H1 (cell line): Measurements from ENCODE around the gene NDEL1. TPM values are rescaled to one million over a fixed set of nuclear protein-coding genes. Genes with fewer than 3 reads are reported as not detected.

Experiments
- CTCF ChIA-PET: fragments of 300-600 bp; sonication (Branson Sonifier 250); formaldehyde crosslinking; loops from one replicate; lab custom pipeline; 2021; ENCODE audit not compliant: partially characterized antibody; lab: Charles Lee
- POLR2A ChIA-PET: fragments of 300-600 bp; sonication (Branson Sonifier 250); formaldehyde crosslinking; loops from one replicate; lab custom pipeline; 2021; ENCODE audit warnings: inconsistent platforms; ENCODE audit not compliant: partially characterized antibody; lab: Charles Lee
- DNase-seq, 2 experiments: peaks; one replicate each; pipeline versions ENCODE4 v3.0.0 to v3.0.0-alpha.2; 2010 to 2022; ENCODE audit warnings: low spot score in 2 of 2, low read depth in 1 of 2, mixed read lengths in 1 of 2
- FAIRE-seq: peaks from 2 replicates; lab custom pipeline; 2011; peaks lifted over from hg19 to GRCh38; lab: Jason Lieb, UNC
- H2AFZ ChIP-seq: 2 replicates; pipeline ENCODE4 v1.8.1; 2012; ENCODE audit warnings: low read length, inconsistent platforms
- H2AK5ac ChIP-seq: 2 replicates; pipeline ENCODE4 v1.6.1; 2013; ENCODE audit warnings: low read depth, low read length
- H2BK120ac ChIP-seq: replicated peaks from 2 replicates; pipeline ENCODE3; 2013; ENCODE audit warnings: low read depth, low read length, inconsistent platforms
- H2BK12ac ChIP-seq: 2 replicates; pipeline ENCODE4 v1.6.1; 2013; ENCODE audit warnings: low read depth, low read length
- H2BK15ac ChIP-seq: 2 replicates; pipeline ENCODE4 v1.6.1; 2013; ENCODE audit warnings: low read length
- H2BK20ac ChIP-seq: 2 replicates; pipeline ENCODE4 v1.6.1; 2013; ENCODE audit warnings: low read length
- H2BK5ac ChIP-seq: 2 replicates; pipeline ENCODE4 v1.6.1; 2013; ENCODE audit warnings: low read depth, low read length
- H3K14ac ChIP-seq: 2 replicates; pipeline ENCODE4 v1.6.1; 2013; ENCODE audit warnings: inconsistent platforms; ENCODE audit not compliant: insufficient read length
- H3K18ac ChIP-seq: 2 replicates; pipeline ENCODE4 v1.6.1; 2013; ENCODE audit warnings: low read length; ENCODE audit errors: extremely low read depth
- H3K23ac ChIP-seq: 2 replicates; pipeline ENCODE4 v1.6.1; 2013; ENCODE audit warnings: inconsistent platforms; ENCODE audit not compliant: insufficient read length
- H3K23me2 ChIP-seq: 2 replicates; pipeline ENCODE4 v1.6.1; 2013; ENCODE audit warnings: low read depth, low read length
- H3K27ac ChIP-seq: 2 replicates; pipeline ENCODE4 v1.6.1; 2011; ENCODE audit warnings: low read depth, low read length, inconsistent platforms
- H3K27me3 ChIP-seq, 4 experiments: replicated peaks in 1 of 4; 1 replicate in 1 of 4; 2 replicates in 3 of 4; pipeline versions ENCODE4 v1.6.1 to v1.8.1; 2011 to 2013; ENCODE audit warnings: low read length in 3 of 4, mild to moderate bottlenecking in 3 of 4, inconsistent platforms in 2 of 4, mixed read lengths in 2 of 4, moderate library complexity in 1 of 4; ENCODE audit not compliant: control insufficient read depth in 3 of 4, insufficient read depth in 3 of 4; ENCODE audit errors: extremely low read depth in 1 of 4
- H3K36me3 ChIP-seq, 4 experiments: 2 replicates each; pipeline versions ENCODE4 v1.6.1 to v1.8.1; 2011 to 2013; ENCODE audit warnings: mild to moderate bottlenecking in 4 of 4, low read length in 3 of 4, moderate library complexity in 2 of 4, control low read depth in 1 of 4, inconsistent platforms in 1 of 4; ENCODE audit not compliant: insufficient read depth in 4 of 4, control insufficient read depth in 2 of 4
- H3K4ac ChIP-seq: replicated peaks from 2 replicates; pipeline ENCODE3; 2013; ENCODE audit warnings: low read length, low read depth, mixed read lengths, inconsistent platforms; ENCODE audit not compliant: insufficient read length
- H3K4me1 ChIP-seq, 4 experiments: replicated peaks in 1 of 4; 1 replicate in 1 of 4; 2 replicates in 3 of 4; pipeline versions ENCODE4 v1.6.1 to v1.8.1; 2011 to 2013; ENCODE audit warnings: low read length in 3 of 4, inconsistent platforms in 2 of 4, mixed read lengths in 1 of 4; ENCODE audit not compliant: insufficient read depth in 4 of 4, control insufficient read depth in 3 of 4
- H3K4me2 ChIP-seq, 2 experiments: 2 replicates each; pipeline versions ENCODE4 v1.6.1 to v1.8.1; 2011 to 2013; ENCODE audit warnings: low read depth in 2 of 2, low read length in 2 of 2, control low read depth in 1 of 2, inconsistent platforms in 1 of 2, mild to moderate bottlenecking in 1 of 2; ENCODE audit not compliant: insufficient read depth in 1 of 2
- H3K4me3 ChIP-seq, 4 experiments: fragments of 200-600, 300-600 bp in 1 of 4; sonication (generic), shearing (Covaris generic), sonication (Bioruptor Twin) in 1 of 4; 2 replicates each; pipeline versions ENCODE4 v1.5.1 to v1.8.1; 2011 to 2016; ENCODE audit warnings: low read length in 4 of 4, low read depth in 3 of 4, control low read depth in 2 of 4, inconsistent platforms in 2 of 4, mild to moderate bottlenecking in 2 of 4, mixed read lengths in 1 of 4, moderate library complexity in 1 of 4; ENCODE audit not compliant: insufficient read depth in 2 of 4; ENCODE audit errors: extremely low read depth in 1 of 4
- H3K56ac ChIP-seq: replicated peaks from 2 replicates; pipeline ENCODE3; 2013; ENCODE audit warnings: low read depth, mild to moderate bottlenecking, mixed read lengths, low read length, inconsistent platforms; ENCODE audit not compliant: insufficient read length
- H3K79me1 ChIP-seq: 2 replicates; pipeline ENCODE4 v1.6.1; 2013; ENCODE audit warnings: low read depth, low read length, control low read depth
- H3K79me2 ChIP-seq, 2 experiments: 2 replicates each; pipeline versions ENCODE4 v1.6.1 to v1.8.1; 2012 to 2013; ENCODE audit warnings: low read length in 2 of 2, mild to moderate bottlenecking in 2 of 2, inconsistent platforms in 1 of 2; ENCODE audit not compliant: insufficient read depth in 2 of 2, control insufficient read depth in 1 of 2
- H3K9ac ChIP-seq, 4 experiments: replicated peaks in 1 of 4; 1 replicate in 1 of 4; 2 replicates in 3 of 4; pipeline versions ENCODE4 v1.6.1 to v1.8.1; 2011 to 2013; ENCODE audit warnings: low read depth in 3 of 4, low read length in 3 of 4, control low read depth in 2 of 4, mild to moderate bottlenecking in 2 of 4, moderate library complexity in 2 of 4, inconsistent platforms in 1 of 4; ENCODE audit errors: extremely low read depth in 1 of 4
- H3K9me3 ChIP-seq, 2 experiments: 2 replicates each; pipeline versions ENCODE4 v1.6.1 to v1.8.1; 2012 to 2013; ENCODE audit warnings: mild to moderate bottlenecking in 2 of 2, moderate library complexity in 2 of 2, control low read depth in 1 of 2, inconsistent platforms in 1 of 2, low read depth in 1 of 2, low read length in 1 of 2, mixed read lengths in 1 of 2; ENCODE audit not compliant: insufficient read depth in 2 of 2
- H4K20me1 ChIP-seq, 2 experiments: replicated peaks in 1 of 2; 2 replicates each; pipeline versions ENCODE3 to v1.8.1; 2011 to 2013; ENCODE audit warnings: inconsistent platforms in 2 of 2, low read length in 2 of 2, mild to moderate bottlenecking in 1 of 2; ENCODE audit not compliant: insufficient read depth in 2 of 2, control insufficient read depth in 1 of 2
- H4K5ac ChIP-seq: 2 replicates; pipeline ENCODE4 v1.6.1; 2013; ENCODE audit warnings: low read length, low read depth, mixed read lengths, inconsistent platforms; ENCODE audit not compliant: insufficient read length
- H4K8ac ChIP-seq: 2 replicates; pipeline ENCODE4 v1.8.0; 2013; ENCODE audit warnings: mild to moderate bottlenecking, moderate library complexity, low read length, inconsistent platforms; ENCODE audit not compliant: insufficient read depth; ENCODE audit errors: extremely low read depth
- H4K91ac ChIP-seq: replicated peaks from 2 replicates; pipeline ENCODE3; 2013; ENCODE audit warnings: low read length, mixed read lengths, inconsistent platforms; ENCODE audit not compliant: insufficient read length
- CREB1 ChIP-seq: IDR thresholded peaks from 2 replicates; pipeline ENCODE4 v1.6.1; 2012; ENCODE audit warnings: inconsistent platforms
- EZH2 ChIP-seq: fragments of 200-600 bp; sonication (generic); IDR thresholded peaks from 2 replicates; pipeline ENCODE4 v1.7.1; 2012; ENCODE audit warnings: low read depth, mild to moderate bottlenecking, moderate library complexity, low read length, inconsistent platforms; ENCODE audit not compliant: severe bottlenecking
- GTF2F1 ChIP-seq: IDR thresholded peaks from 2 replicates; pipeline ENCODE4 v1.6.1; 2012; ENCODE audit warnings: low read depth, low read length, improper control_type of control experiment, borderline replicate concordance
- HDAC6 ChIP-seq: IDR thresholded peaks from one replicate; pipeline ENCODE4 v1.7.1; 2012; ENCODE audit warnings: low read depth, mild to moderate bottlenecking, inconsistent platforms, low read length, moderate library complexity
- POLR2A ChIP-seq, 2 experiments: IDR thresholded peaks; 1 replicate in 1 of 2; 2 replicates in 1 of 2; pipeline ENCODE4 v1.6.1; 2011; ENCODE audit warnings: low read depth in 2 of 2, low read length in 2 of 2, mild to moderate bottlenecking in 2 of 2; ENCODE audit errors: control extremely low read depth in 1 of 2
- RBBP5 ChIP-seq: IDR thresholded peaks from 2 replicates; pipeline ENCODE4 v1.7.1; 2012; ENCODE audit warnings: low read depth, mild to moderate bottlenecking, inconsistent platforms, low read length, moderate library complexity, borderline replicate concordance
- SP2 ChIP-seq: IDR thresholded peaks from 2 replicates; pipeline ENCODE4 v1.6.1; 2012; ENCODE audit warnings: mild to moderate bottlenecking, low read length, inconsistent platforms
- TEAD4 ChIP-seq: IDR thresholded peaks from 2 replicates; pipeline ENCODE4 v1.6.1; 2012; ENCODE audit warnings: low read depth, low read length, inconsistent platforms, mixed read lengths
- WGBS, 2 experiments: shearing (Covaris generic) in 1 of 2; methylation state at CpG; one replicate each; pipeline versions ENCODE4 v1.1.6 to v1.1.7; 2013 to 2015; ENCODE audit warnings: low lambda C conversion rate in 2 of 2, mixed read lengths in 2 of 2, inconsistent platforms in 1 of 2, low coverage in 1 of 2, missing lambda C conversion rate in 1 of 2; ENCODE audit not compliant: insufficient replicate concordance in 2 of 2, insufficient coverage in 1 of 2, insufficient read length in 1 of 2; ENCODE audit errors: extremely low coverage in 1 of 2, missing lambda C conversion rate in 1 of 2; 5-methylcytosine and 5-hydroxymethylcytosine counted together
- polyA plus RNA-seq, 7 experiments: library from polyadenylated mRNA; depleted of rRNA in 3 of 7; stranded (reverse) in 5 of 7; unstranded in 2 of 7; fragments of >200 nt in 5 of 7; fragments of 200-250 nt in 2 of 7; gene quantifications; 1 replicate in 5 of 7; 2 replicates in 1 of 7; 4 replicates in 1 of 7; pipeline versions ENCODE4 v1.2.1 to v1.2.3, GENCODE V29; 2011 to 2013; ENCODE audit warnings: missing spikeins in 2 of 7, mixed read lengths in 2 of 7
- total RNA-seq: library from RNA; stranded (reverse); fragmentation: NEBNext Ultra II Directional; extraction: Animal tissue kit (Norgen Biotek cat#: 25700); gene quantifications from 2 replicates; pipeline ENCODE4 v1.2.1, GENCODE V29; 2021

The NDEL1 gene
- total and polyA plus RNA-seq, 2 of the 8 experiments (the other 6 are each of a cell fraction or from before 2014, with no cell fraction given): 31.1 to 32.9 TPM

DNA sequence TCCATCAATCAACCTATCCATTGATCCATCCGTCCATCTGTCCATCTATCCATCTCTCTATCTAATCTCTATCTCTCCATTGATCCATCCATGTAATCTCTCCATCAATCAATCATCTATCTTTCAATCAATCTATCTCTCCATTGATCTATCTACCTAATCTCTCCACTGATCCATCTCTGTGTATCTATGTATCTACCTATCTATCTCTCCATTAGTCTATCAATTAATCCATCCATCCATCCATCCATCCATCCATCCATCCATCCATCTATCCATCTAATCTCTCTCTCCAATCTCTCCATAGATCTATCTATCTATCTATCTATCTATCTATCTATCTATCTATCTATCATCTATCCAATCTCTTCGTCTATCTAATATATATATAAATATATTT is 34.6 kb upstream of the NDEL1 start:
- no peak overlapping the region for H4K91ac ChIP-seq
- H3K36me3 ChIP-seq: no peaks in the 10 kb centered on the region
- H3K27me3 ChIP-seq: no peaks in the 10 kb centered on the region
- H2BK120ac ChIP-seq: no peak overlapping the region
- no peak overlapping the region for H4K8ac ChIP-seq
- H3K23ac ChIP-seq: no peak overlapping the region
- H4K20me1 ChIP-seq: no peaks in the 10 kb centered on the region
- H2AFZ ChIP-seq: no peak overlapping the region
- ChIA-PET CTCF (interaction anchor here (1.1 to 1.2 kb wide), 2 partner anchors 9 to 14 kb away, joined by 3 to 5 read pairs; no protein-coding TSS in a partner anchor), POLR2A (interaction anchor here (0.7 kb wide), 1 partner anchor 20 kb away, joined by 3 read pairs; no protein-coding TSS in a partner anchor)
- no peaks in the 10 kb centered on the region for H3K79me1 ChIP-seq
- H3K27ac ChIP-seq: no peak overlapping the region
- no peak overlapping the region for H2BK12ac ChIP-seq
- no peak overlapping the region for H4K5ac ChIP-seq
- WGBS, 2 experiments: 90 to 100% methylated on average over 2 of the region's 2 CpGs
- H3K4me1 ChIP-seq: no peaks in the 10 kb centered on the region; a peak in 1 of 7 replicates
- no peak overlapping the region for H3K56ac ChIP-seq
- no peak overlapping the region for H3K4me3 ChIP-seq
- H3K23me2 ChIP-seq: no peaks in the 10 kb centered on the region; the same call in 1 of the 2 replicates
- FAIRE-seq (no peak), DNase-seq (no peak)
- H3K9me3 ChIP-seq: no peaks in the 10 kb centered on the region
- no peaks in the 10 kb centered on the region for H3K79me2 ChIP-seq
- H3K4me2 ChIP-seq: no peak overlapping the region
- TF ChIP-seq GTF2F1 (no peak), CREB1 (no peak), TEAD4 (no peak), EZH2 (no peak), POLR2A (IDR thresholded peaks at IDR 0.05; ENCODE audit: control extremely low read depth in 1 of 2, low read depth in 2 of 2, low read length in 2 of 2) (no peak), RBBP5 (no peak), HDAC6 (no peak), SP2 (no peak)
- H2BK15ac ChIP-seq: no peak overlapping the region
- H3K18ac ChIP-seq: no peak overlapping the region
- H2BK20ac ChIP-seq: no peak overlapping the region
- no peak overlapping the region for H3K9ac ChIP-seq
- no peak overlapping the region for H2BK5ac ChIP-seq
- no peak overlapping the region for H3K14ac ChIP-seq
- no peak overlapping the region for H2AK5ac ChIP-seq
- no peak overlapping the region for H3K4ac ChIP-seq
